PC-9 (cell line): Measurements from ENCODE around the gene FAM163A. TPM values are rescaled to one million over a fixed set of nuclear protein-coding genes. Genes with fewer than 3 reads are reported as not detected.
A peak's percentile ranks its signal among the peaks of the same experiment; 100 is the strongest.

Experiments
- BruUV-seq: library from RNA; stranded (reverse); fragments of 400-500 nt; replicated peaks from 2 replicates; lab custom pipeline; 2021; lab: Mats Ljungman, UMichigan
- CTCF ChIA-PET: fragments of 300-600 bp; sonication (Branson Sonifier 250); formaldehyde crosslinking; loops from one replicate; lab custom pipeline; 2022; ENCODE audit warnings: antibody characterized with exemption; lab: Charles Lee
- POLR2A ChIA-PET: fragments of 300-600 bp; sonication (Branson Sonifier 250); formaldehyde crosslinking; loops from one replicate; lab custom pipeline; 2022; ENCODE audit warnings: antibody characterized with exemption; ENCODE audit not compliant: unreplicated experiment; lab: Charles Lee
- DNase-seq, 2 experiments: peaks; one replicate each; pipeline versions ENCODE4 v3.0.0 to v3.0.0-alpha.2; 2015 to 2022; ENCODE audit warnings: mixed read lengths in 1 of 2
- H2AFZ ChIP-seq: fragments of 200-600 bp; sonication (generic); 2 replicates; pipeline ENCODE4 v1.8.1; 2017; ENCODE audit warnings: antibody characterized with exemption
- H3F3A ChIP-seq: fragments of 200-600 bp; sonication (generic); 2 replicates; pipeline ENCODE4 v1.8.1; 2017; ENCODE audit warnings: antibody characterized with exemption, mild to moderate bottlenecking, low read depth; ENCODE audit not compliant: insufficient read depth
- H3K27ac ChIP-seq: fragments of 200-600 bp; sonication (generic); 2 replicates; pipeline ENCODE4 v1.6.1; 2016; ENCODE audit warnings: mixed run types
- H3K27me3 ChIP-seq: fragments of 200-600 bp; sonication (generic); 2 replicates; pipeline ENCODE4 v1.6.1; 2016; ENCODE audit warnings: low read depth, mixed run types; ENCODE audit not compliant: insufficient read depth
- H3K36me3 ChIP-seq: fragments of 200-600 bp; sonication (generic); 2 replicates; pipeline ENCODE4 v1.6.1; 2016; ENCODE audit warnings: low read depth, mixed run types
- H3K4me1 ChIP-seq: fragments of 200-600 bp; sonication (generic); replicated peaks from 2 replicates; pipeline ENCODE4 v1.6.1; 2016; ENCODE audit warnings: mixed run types; ENCODE audit not compliant: insufficient read depth
- H3K4me2 ChIP-seq: fragments of 200-600 bp; sonication (generic); 2 replicates; pipeline ENCODE4 v1.6.1; 2017; ENCODE audit warnings: mixed run types
- H3K4me3 ChIP-seq: fragments of 200-600 bp; sonication (generic); 2 replicates; pipeline ENCODE4 v1.6.1; 2016; ENCODE audit warnings: mixed run types
- H3K79me2 ChIP-seq: fragments of 200-600 bp; sonication (generic); 2 replicates; pipeline ENCODE4 v1.6.1; 2017; ENCODE audit warnings: low read depth, mixed run types
- H3K9me2 ChIP-seq: fragments of 200-600 bp; sonication (generic); 2 replicates; pipeline ENCODE4 v1.8.1; 2017; ENCODE audit warnings: mild to moderate bottlenecking; ENCODE audit not compliant: insufficient read depth
- H3K9me3 ChIP-seq: fragments of 200-600 bp; sonication (generic); 2 replicates; pipeline ENCODE4 v1.8.1; 2016; ENCODE audit warnings: low read depth; ENCODE audit not compliant: insufficient read depth
- H4K20me1 ChIP-seq: fragments of 200-600 bp; sonication (generic); 2 replicates; pipeline ENCODE4 v1.8.1; 2017; ENCODE audit not compliant: insufficient read depth
- EZH2 ChIP-seq: fragments of 200-600 bp; sonication (generic); IDR thresholded peaks from 2 replicates; pipeline ENCODE4 v1.8.0; 2017; ENCODE audit warnings: antibody characterized with exemption, low read depth
- intact Hi-C: fragments of 100-400 bp; cut with micrococcal nuclease; formaldehyde crosslinking; loops from one replicate; pipeline ENCODE4 v1.10.0; 2022; ENCODE audit not compliant: unreplicated experiment
- total RNA-seq: library from RNA; stranded (reverse); gene quantifications from 2 replicates; pipeline ENCODE4 v1.2.3, GENCODE V29; 2021
- TF ChIP-seq, protein P1 (sequence below): fragments of 200-600 bp; sonication (generic); conservative IDR thresholded peaks from 2 replicates; pipeline ENCODE4 v1.6.1; 2017; ENCODE audit warnings: mixed run types, antibody characterized with exemption, mild to moderate bottlenecking, moderate library complexity

Gene FAM163A
- total RNA-seq, 1 experiment from 2014 or later: not detected

DNA sequence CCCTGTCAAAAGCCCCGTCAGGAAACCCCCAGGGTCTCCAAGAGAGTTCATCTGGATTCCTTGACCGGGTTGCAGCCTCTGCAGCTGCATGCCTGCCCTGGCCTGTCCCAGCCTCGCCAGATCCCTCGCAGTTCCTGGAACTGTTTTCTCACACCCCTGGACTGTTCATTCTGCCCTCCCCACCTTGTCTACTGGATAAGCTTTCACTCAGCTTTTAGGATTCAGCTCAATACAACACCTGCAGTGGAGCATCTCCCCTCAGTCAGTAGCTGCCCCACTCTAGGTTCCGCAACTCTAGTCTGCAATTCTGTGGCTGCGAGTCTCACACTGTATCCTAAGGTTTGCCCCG, 67.2 kb downstream of the FAM163A start:
- Histone ChIP-seq H3F3A (no peaks in the 10 kb centered on the region), H2AFZ (no peak overlapping the region), H3K9me2 (no peaks in the 10 kb centered on the region), H3K27ac (no peak overlapping the region), H3K4me1 (no peaks in the 10 kb centered on the region), H3K9me3 (no peaks in the 10 kb centered on the region), H3K4me2 (no peak overlapping the region), H4K20me1 (no peaks in the 10 kb centered on the region; the same call in 1 of the 2 replicates), H3K79me2 (no peaks in the 10 kb centered on the region), H3K4me3 (no peak overlapping the region), H3K36me3 (no peaks in the 10 kb centered on the region), H3K27me3 (peaks cover 42% of the 10 kb centered on the region)
- POLR2A ChIA-PET: no interaction called here
- BruUV-seq: no TSS peak
- no peak for TF ChIP-seq EZH2
- TF ChIP-seq, protein P1, sequence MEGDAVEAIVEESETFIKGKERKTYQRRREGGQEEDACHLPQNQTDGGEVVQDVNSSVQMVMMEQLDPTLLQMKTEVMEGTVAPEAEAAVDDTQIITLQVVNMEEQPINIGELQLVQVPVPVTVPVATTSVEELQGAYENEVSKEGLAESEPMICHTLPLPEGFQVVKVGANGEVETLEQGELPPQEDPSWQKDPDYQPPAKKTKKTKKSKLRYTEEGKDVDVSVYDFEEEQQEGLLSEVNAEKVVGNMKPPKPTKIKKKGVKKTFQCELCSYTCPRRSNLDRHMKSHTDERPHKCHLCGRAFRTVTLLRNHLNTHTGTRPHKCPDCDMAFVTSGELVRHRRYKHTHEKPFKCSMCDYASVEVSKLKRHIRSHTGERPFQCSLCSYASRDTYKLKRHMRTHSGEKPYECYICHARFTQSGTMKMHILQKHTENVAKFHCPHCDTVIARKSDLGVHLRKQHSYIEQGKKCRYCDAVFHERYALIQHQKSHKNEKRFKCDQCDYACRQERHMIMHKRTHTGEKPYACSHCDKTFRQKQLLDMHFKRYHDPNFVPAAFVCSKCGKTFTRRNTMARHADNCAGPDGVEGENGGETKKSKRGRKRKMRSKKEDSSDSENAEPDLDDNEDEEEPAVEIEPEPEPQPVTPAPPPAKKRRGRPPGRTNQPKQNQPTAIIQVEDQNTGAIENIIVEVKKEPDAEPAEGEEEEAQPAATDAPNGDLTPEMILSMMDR: no peak
- intact Hi-C loops: loop anchor here (1.0 to 10.0 kb wide), 3 partner anchors 104 to 1276 kb away; partner anchors contain the start of gene AXDND1
- CTCF ChIA-PET: interaction anchor here (1.0 to 2.5 kb wide), 6 partner anchors 100 to 558 kb away, joined by 3 to 23 read pairs (median 8); no protein-coding TSS in a partner anchor
- DNase-seq: no peak

DNA sequence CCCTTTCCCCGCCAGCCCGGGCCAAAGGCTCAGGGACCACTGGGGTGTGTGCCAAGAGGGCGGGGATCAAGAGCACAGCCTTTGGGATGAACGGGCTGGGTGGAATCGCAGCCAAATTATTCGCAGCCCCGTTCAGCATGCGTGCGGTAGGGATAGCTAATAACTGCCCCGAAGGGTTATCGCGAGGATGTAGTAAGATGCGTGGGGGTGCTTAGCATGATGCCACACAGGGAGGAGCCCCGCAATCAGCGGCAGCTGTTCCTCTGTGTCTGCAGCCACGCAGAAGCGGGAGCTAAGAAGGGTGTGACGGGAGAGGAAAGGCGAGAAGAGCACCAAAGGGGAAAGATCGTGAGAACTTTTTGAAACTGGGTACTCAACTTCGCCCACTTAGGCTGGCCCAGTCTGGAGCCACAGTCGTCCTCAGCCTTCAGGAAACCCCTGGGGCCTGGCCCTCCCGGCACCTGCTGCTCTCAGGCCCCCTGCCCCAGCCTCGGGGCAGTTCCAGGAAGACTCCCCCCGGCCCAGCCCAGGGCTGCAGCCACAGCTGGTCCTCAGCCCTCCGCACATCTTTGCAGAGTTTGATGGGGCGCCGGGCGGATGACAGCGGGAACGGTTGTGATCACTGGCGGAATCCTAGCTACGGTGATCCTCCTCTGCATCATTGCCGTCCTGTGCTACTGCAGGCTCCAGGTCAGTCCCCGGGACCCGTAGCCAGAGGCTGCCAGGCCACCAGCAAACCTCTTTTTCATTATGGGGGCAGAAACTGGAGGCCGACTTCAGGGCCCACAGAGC, 69.6 kb downstream of the FAM163A start:
- POLR2A ChIA-PET: no interaction called here
- Histone ChIP-seq H3K9me3 (no peaks in the 10 kb centered on the region), H3K4me1 (no peaks in the 10 kb centered on the region), H3F3A (no peaks in the 10 kb centered on the region), H3K79me2 (no peaks in the 10 kb centered on the region), H3K4me2 (no peak overlapping the region), H3K27me3 (peaks cover 42% of the 10 kb centered on the region), H2AFZ (no peak overlapping the region), H3K36me3 (no peaks in the 10 kb centered on the region), H4K20me1 (no peaks in the 10 kb centered on the region; the same call in 1 of the 2 replicates), H3K4me3 (no peak overlapping the region), H3K9me2 (no peaks in the 10 kb centered on the region), H3K27ac (no peak overlapping the region)
- no TSS peak for BruUV-seq
- CTCF ChIA-PET: interaction anchor here (0.6 kb wide), 1 partner anchor 50 kb away, joined by 4 read pairs; no protein-coding TSS in a partner anchor
- intact Hi-C loops: loop anchor here (10.0 kb wide), 2 partner anchors 448 to 1278 kb away; partner anchors contain the start of gene AXDND1
- no peak for TF ChIP-seq EZH2
- TF ChIP-seq, protein P1: no peak
- DNase-seq: no peak

DNA sequence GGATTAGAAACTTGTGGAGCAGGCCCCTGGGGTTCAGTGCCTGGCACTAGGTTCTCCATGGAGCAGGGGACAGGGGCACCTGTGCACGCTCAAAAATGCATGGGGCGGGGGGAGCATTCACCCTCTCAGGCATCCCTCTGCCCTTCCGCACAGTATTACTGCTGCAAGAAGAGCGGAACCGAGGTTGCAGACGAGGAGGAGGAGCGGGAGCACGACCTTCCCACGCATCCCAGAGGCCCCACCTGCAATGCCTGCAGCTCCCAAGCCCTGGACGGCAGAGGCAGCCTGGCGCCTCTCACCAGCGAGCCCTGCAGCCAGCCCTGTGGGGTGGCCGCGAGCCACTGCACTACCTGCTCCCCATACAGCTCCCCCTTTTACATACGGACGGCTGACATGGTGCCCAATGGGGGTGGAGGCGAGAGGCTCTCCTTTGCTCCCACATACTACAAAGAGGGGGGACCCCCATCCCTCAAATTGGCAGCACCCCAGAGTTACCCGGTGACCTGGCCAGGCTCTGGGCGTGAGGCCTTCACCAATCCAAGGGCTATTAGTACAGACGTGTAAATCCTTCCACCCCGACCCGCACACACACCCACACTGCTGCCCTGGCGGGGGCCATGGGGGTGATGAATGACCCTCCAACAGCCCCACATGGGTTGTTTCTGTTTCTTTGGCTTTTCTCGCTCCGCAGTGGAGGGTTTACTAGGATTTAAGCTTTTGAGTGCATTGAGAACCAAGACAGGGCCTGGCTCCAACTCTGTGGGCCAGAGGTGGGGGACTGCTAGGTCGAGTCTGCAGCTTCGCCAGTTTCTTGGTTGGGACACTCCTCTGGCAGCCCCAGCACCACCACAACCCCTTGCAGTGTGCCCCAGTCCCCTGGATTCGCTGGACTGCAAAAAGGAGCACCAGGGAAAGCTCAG, 70.8 kb downstream of the FAM163A start:
- intact Hi-C loops: loop anchor here (1.0 to 10.0 kb wide), 3 partner anchors 108 to 1279 kb away; partner anchors contain the start of gene AXDND1
- TF ChIP-seq, protein P1: no peak
- TF ChIP-seq EZH2: no peak
- Histone ChIP-seq H3K4me3 (peak overlapping the region; percentile 57; the same call in 1 of the 2 replicates), H3K4me1 (no peaks in the 10 kb centered on the region), H3K79me2 (no peaks in the 10 kb centered on the region), H3K9me3 (no peaks in the 10 kb centered on the region), H3F3A (no peaks in the 10 kb centered on the region), H3K27ac (no peak overlapping the region), H3K36me3 (no peaks in the 10 kb centered on the region), H3K4me2 (peak overlapping the region; percentile 90), H3K27me3 (peaks cover 53% of the 10 kb centered on the region), H4K20me1 (no peaks in the 10 kb centered on the region; the same call in 1 of the 2 replicates), H3K9me2 (no peaks in the 10 kb centered on the region), H2AFZ (peak overlapping the region; percentile 41; the same call in 1 of the 2 replicates)
- POLR2A ChIA-PET: interaction anchor here (0.6 kb wide), 1 partner anchor 603 kb away, joined by 4 read pairs; no protein-coding TSS in a partner anchor
- CTCF ChIA-PET: interaction anchor here (0.9 to 1.6 kb wide), 5 partner anchors 14 to 108 kb away, joined by 3 to 16 read pairs (median 4); no protein-coding TSS in a partner anchor
- BruUV-seq: no TSS peak
- DNase-seq: no peak
